ENCODE data around the gene RHEBL1. TPM values are rescaled to one million over a fixed set of nuclear protein-coding genes. Genes with fewer than 3 reads are reported as not detected.

RHEBL1 gene
- total RNA-seq, 4 donors from 2014 or later, result 1.1 to 4.3 TPM; not detected in 2

- H3K27ac ChIP-seq, result peak overlapping the region; percentile 65 to 94 (median 84)
- TF ChIP-seq CTCF (IDR thresholded peaks at IDR 0.05), result no peak
- TF ChIP-seq EP300 (IDR thresholded peaks at IDR 0.05), result no peak
- no peak for TF ChIP-seq POLR2A (IDR thresholded peaks at IDR 0.05)
- DNase-seq (ENCODE audit: low spot score in 2 of 2), result no peak
- WGBS, 2 donors, result 5 to 6% methylated on average over 9 of the region's 9 CpGs
- peaks cover 0 to 79% (median 50%) of the 10 kb centered on the region in 4 donors for H3K4me1 ChIP-seq
- no peaks in the 10 kb centered on the region for H3K9me3 ChIP-seq
- H3K27me3 ChIP-seq, result peaks cover 0 to 48% of the 10 kb centered on the region in 2 donors
- peak overlapping the region; percentile 30 to 65 (median 46) for H3K4me3 ChIP-seq
- H3K36me3 ChIP-seq, result peaks cover 0 to 29% (median 0%) of the 10 kb centered on the region in 3 donors
Observed at GRCh38 chr12:49093792-49094159, 24.0 kb upstream of the RHEBL1 start.

- peaks cover 0 to 84% (median 57%) of the 10 kb centered on the region in 4 donors for H3K4me1 ChIP-seq
- no peak for DNase-seq (ENCODE audit: low spot score in 2 of 2)
- H3K4me3 ChIP-seq, result peak overlapping the region; percentile 30 to 65 (median 46)
- H3K27me3 ChIP-seq, result peaks cover 0 to 50% of the 10 kb centered on the region in 2 donors
- TF ChIP-seq CTCF (IDR thresholded peaks at IDR 0.05) (no peak), POLR2A (IDR thresholded peaks at IDR 0.05) (no peak), EP300 (IDR thresholded peaks at IDR 0.05) (no peak)
- H3K9me3 ChIP-seq, result no peaks in the 10 kb centered on the region
- peaks cover 0 to 21% (median 0%) of the 10 kb centered on the region in 3 donors for H3K36me3 ChIP-seq
- peak overlapping the region; percentile 65 to 94 (median 84) for H3K27ac ChIP-seq
- WGBS, 2 donors, result 50 to 53% methylated on average over 4 of the region's 4 CpGs
Observed at GRCh38 chr12:49092816-49093406, 23.1 kb upstream of the RHEBL1 start.

GRCh38 chr12:49092086-49092815 lies 22.5 kb upstream of the RHEBL1 start:
- Histone ChIP-seq H3K4me1 (peaks cover 0 to 84% (median 58%) of the 10 kb centered on the region in 4 donors), H3K27me3 (peaks cover 0 to 50% of the 10 kb centered on the region in 2 donors), H3K9me3 (no peaks in the 10 kb centered on the region), H3K27ac (peak overlapping the region; percentile 50 to 94 (median 82)), H3K4me3 (peak overlapping the region; percentile 30 to 65 (median 42)), H3K36me3 (peaks cover 0 to 14% (median 0%) of the 10 kb centered on the region in 3 donors)
- TF ChIP-seq EP300 (IDR thresholded peaks at IDR 0.05), result peak in 1 of 2 donors; percentile 62
- peak in 4 of 5 experiments; percentile 13 to 39 (median 24) for TF ChIP-seq CTCF (IDR thresholded peaks at IDR 0.05)
- TF ChIP-seq POLR2A (IDR thresholded peaks at IDR 0.05), result peak; percentile 9 to 28
- WGBS, 2 donors, result 4 to 5% methylated on average over 27 to 30 of the region's 32 CpGs
- DNase-seq (ENCODE audit: low spot score in 2 of 2), result peak in 1 of 2 donors; percentile 45

- peaks cover 0 to 50% of the 10 kb centered on the region in 2 donors for H3K27me3 ChIP-seq
- no peak for TF ChIP-seq CTCF (IDR thresholded peaks at IDR 0.05)
- TF ChIP-seq EP300 (IDR thresholded peaks at IDR 0.05), result peak in 1 of 2 donors; percentile 74
- peaks cover 0 to 9% (median 0%) of the 10 kb centered on the region in 3 donors for H3K36me3 ChIP-seq
- H3K4me3 ChIP-seq, result peak overlapping the region; percentile 30 to 65 (median 42)
- no peaks in the 10 kb centered on the region for H3K9me3 ChIP-seq
- H3K27ac ChIP-seq, result peak overlapping the region; percentile 63 to 94 (median 82)
- H3K4me1 ChIP-seq, result peaks cover 0 to 84% (median 58%) of the 10 kb centered on the region in 4 donors
- 1 to 2% methylated on average over 14 of the region's 14 CpGs for WGBS, 2 donors
- DNase-seq (ENCODE audit: low spot score in 2 of 2), result no peak
Observed at GRCh38 chr12:49091836-49092085, 22.0 kb upstream of the RHEBL1 start.

Measured in tibial nerve (tissue), 4 donors.